ENCODE results near the gene NAA35. TPM values are rescaled to one million over a fixed set of nuclear protein-coding genes. Genes with fewer than 3 reads are reported as not detected.
"Not testable (repeated sequence)": the region's sequence is repeated elsewhere in the genome, so short reads cannot be mapped to it uniquely, and the experiment has no call there.

Gene NAA35
- total and polyA plus RNA-seq, 11 donors: 4.0 to 21.8 (median 16.5) TPM

DNA sequence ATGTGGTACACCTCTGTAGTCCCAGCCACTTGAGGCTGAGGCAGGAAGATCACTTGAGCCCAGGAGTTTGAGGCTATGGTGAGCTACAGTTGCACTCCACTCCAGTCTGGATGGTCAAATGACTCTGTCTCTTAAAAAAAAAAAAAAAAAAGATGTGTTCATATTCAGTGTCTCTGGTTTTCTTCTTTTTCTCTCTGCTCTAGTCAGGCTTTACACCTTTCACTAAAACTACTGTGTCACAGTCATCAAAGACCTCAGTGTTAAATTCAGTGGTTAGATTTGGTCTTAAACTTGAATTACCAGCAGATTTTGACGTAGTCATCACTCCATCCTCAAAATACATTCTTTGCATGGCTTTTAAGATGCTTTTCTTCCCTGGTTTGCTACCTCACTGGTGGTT lies 28.8 kb downstream of the NAA35 start:
- Histone ChIP-seq H3K36me3 (peaks cover 0 to 90% (median 54%) of the 10 kb centered on the region in 9 donors), H3K27ac (no peak overlapping the region), H3K4me3 (no peak overlapping the region), H3K4me1 (peaks cover 0 to 4% (median 0%) of the 10 kb centered on the region in 12 donors), H3K27me3 (no peaks in the 10 kb centered on the region), H3K9me3 (no peaks in the 10 kb centered on the region)
- 95 to 100% (median 99%) methylated on average over 1 of the region's 1 CpG for WGBS, 4 donors
- no peak for TF ChIP-seq POLR2A (IDR thresholded peaks at IDR 0.05)
- no peak for TF ChIP-seq CTCF (IDR thresholded peaks at IDR 0.05)
- DNase-seq: no peak
- intact Hi-C loops (cut with DNase I): no loop called here
- no peak for ATAC-seq

- TF ChIP-seq CTCF (IDR thresholded peaks at IDR 0.05): no peak
- TF ChIP-seq POLR2A (IDR thresholded peaks at IDR 0.05): no peak
- no peak for DNase-seq
- Histone ChIP-seq H3K4me3 (no peak overlapping the region), H3K9me3 (no peaks in the 10 kb centered on the region), H3K4me1 (peaks cover 0 to 4% (median 0%) of the 10 kb centered on the region in 12 donors), H3K27ac (no peak overlapping the region), H3K27me3 (no peaks in the 10 kb centered on the region), H3K36me3 (peaks cover 0 to 90% (median 55%) of the 10 kb centered on the region in 9 donors)
- intact Hi-C loops (cut with DNase I): no loop called here
- no peak for ATAC-seq
These were observed 30.8 kb downstream of the NAA35 start for GRCh38 chr9:85971731-85972130.

- intact Hi-C loops (cut with DNase I): no loop called here
These were observed 32.3 kb downstream of the NAA35 start for GRCh38 chr9:85973238-85973637.

DNA sequence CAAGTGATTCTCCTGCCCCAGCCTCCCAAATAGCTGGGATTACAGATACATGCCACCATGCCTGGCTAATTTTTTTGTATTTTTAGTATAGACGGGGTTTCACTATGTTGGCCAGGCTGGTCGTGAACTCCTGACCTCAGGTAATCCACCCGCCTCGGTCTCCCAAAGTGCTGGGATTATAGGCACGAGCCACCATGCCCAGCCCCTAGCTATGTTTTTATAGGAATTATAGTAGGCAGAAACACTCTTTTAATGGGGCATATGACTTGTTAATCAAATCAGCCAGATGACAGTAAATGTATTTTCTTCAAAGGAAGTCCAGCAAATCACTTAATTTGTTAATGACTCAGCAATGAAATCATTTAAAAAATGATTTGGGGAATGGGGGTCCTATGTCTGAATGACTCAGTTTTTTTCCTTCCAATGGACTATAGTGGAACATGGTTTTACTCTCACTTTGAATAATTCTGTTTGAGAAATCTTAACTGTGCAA lies 33.2 kb downstream of the NAA35 start:
- intact Hi-C loops (cut with DNase I); H3K9me3 ChIP-seq; H3K27ac ChIP-seq; H3K4me3 ChIP-seq; DNase-seq; ATAC-seq; H3K4me1 ChIP-seq; H3K27me3 ChIP-seq: not testable (repeated sequence)
- peaks cover 0 to 97% (median 75%) of the 10 kb centered on the region in 9 donors for H3K36me3 ChIP-seq
- WGBS, 4 donors: 94 to 99% (median 97%) methylated on average over 5 of the region's 5 CpGs

More at GRCh38 chr9:85973238-85973637, 32.3 kb downstream of the NAA35 start:
- Histone ChIP-seq H3K4me3 (no peak overlapping the region), H3K4me1 (no peaks in the 10 kb centered on the region), H3K9me3 (no peaks in the 10 kb centered on the region), H3K27ac (no peak overlapping the region), H3K27me3 (no peaks in the 10 kb centered on the region), H3K36me3 (peaks cover 0 to 97% (median 70%) of the 10 kb centered on the region in 9 donors)
- DNase-seq (no peak), ATAC-seq (no peak)
- WGBS, 4 donors: 85 to 91% (median 89%) methylated on average over 1 of the region's 1 CpG
- TF ChIP-seq CTCF (IDR thresholded peaks at IDR 0.05) (no peak), POLR2A (IDR thresholded peaks at IDR 0.05) (no peak)

- Histone ChIP-seq H3K36me3 (peaks cover 0 to 87% (median 69%) of the 10 kb centered on the region in 9 donors), H3K9me3 (no peaks in the 10 kb centered on the region), H3K4me1 (peaks cover 0 to 21% (median 0%) of the 10 kb centered on the region in 12 donors), H3K27me3 (no peaks in the 10 kb centered on the region), H3K27ac (no peak overlapping the region), H3K4me3 (no peak overlapping the region)
- intact Hi-C loops (cut with DNase I): no loop called here
- no peak for TF ChIP-seq CTCF (IDR thresholded peaks at IDR 0.05)
- no peak for TF ChIP-seq POLR2A (IDR thresholded peaks at IDR 0.05)
- DNase-seq: no peak
- no peak for ATAC-seq
- 52 to 64% (median 57%) methylated on average over 4 of the region's 4 CpGs for WGBS, 4 donors
These were observed 37.5 kb downstream of the NAA35 start for GRCh38 chr9:85978496-85978895.

Data from heart left ventricle (tissue), 16 donors.